Left ventricle myocardium inferior (tissue), 1 donor: ENCODE data around the gene SEMA4C. TPM values are rescaled to one million over a fixed set of nuclear protein-coding genes. Genes with fewer than 3 reads are reported as not detected.

Experiments
- DNase-seq: peaks from one replicate; pipeline ENCODE4 v3.0.0-alpha.2; 2020
- H3K27ac ChIP-seq: fragments of 200-600 bp; replicated peaks from 2 replicates; pipeline ENCODE4 v1.8.0; 2021
- H3K27me3 ChIP-seq: fragments of 200-600 bp; 2 replicates; pipeline ENCODE4 v1.8.0; 2021; ENCODE audit warnings: low read depth
- H3K36me3 ChIP-seq: fragments of 200-600 bp; 2 replicates; pipeline ENCODE4 v1.8.0; 2021
- H3K4me1 ChIP-seq: fragments of 200-600 bp; 2 replicates; pipeline ENCODE4 v1.8.0; 2021
- H3K4me3 ChIP-seq: fragments of 200-600 bp; 2 replicates; pipeline ENCODE4 v1.8.0; 2021; ENCODE audit warnings: mild to moderate bottlenecking, moderate library complexity
- H3K9me3 ChIP-seq: fragments of 200-600 bp; replicated peaks from 2 replicates; pipeline ENCODE4 v1.8.0; 2021
- CTCF ChIP-seq: fragments of 200-600 bp; IDR thresholded peaks from 2 replicates; pipeline ENCODE4 v1.8.0; 2021; ENCODE audit warnings: antibody characterized with exemption, mild to moderate bottlenecking, borderline replicate concordance
- intact Hi-C: fragments of 100-400 bp; cut with micrococcal nuclease; formaldehyde crosslinking; loops from one replicate; pipeline ENCODE4 v1.11.0; 2022
- total RNA-seq: library from RNA; stranded (reverse); fragmentation: NEBNext Ultra II Directional; extraction: Animal tissue kit (Norgen Biotek cat#: 25700); gene quantifications from one replicate; pipeline ENCODE4 v1.2.1, GENCODE V29; 2021
- donor health status: DM: no; HTN: yes; CAD: no; lungs with severe emphysema.

Gene SEMA4C
- total RNA-seq, 1 donor from 2014 or later, result 16.6 TPM

- no peak overlapping the region for H3K4me3 ChIP-seq
- H3K9me3 ChIP-seq, result no peaks in the 10 kb centered on the region
- DNase-seq, result peak; percentile 67
- peaks cover 22% of the 10 kb centered on the region for H3K4me1 ChIP-seq
- peak overlapping the region; percentile 67 for H3K27ac ChIP-seq
- no peaks in the 10 kb centered on the region for H3K27me3 ChIP-seq
- TF ChIP-seq CTCF, result no peak
- intact Hi-C loops, result no loop called here
- H3K36me3 ChIP-seq, result peaks cover 72% of the 10 kb centered on the region
Observed at GRCh38 chr2:96832754-96833507, 36.9 kb downstream of the SEMA4C start.

- peaks cover 72% of the 10 kb centered on the region for H3K36me3 ChIP-seq
Observed at GRCh38 chr2:96832408-96832753, 37.5 kb downstream of the SEMA4C start.

GRCh38 chr2:96831679-96832078 lies 38.2 kb downstream of the SEMA4C start:
- no peak for TF ChIP-seq CTCF

More at GRCh38 chr2:96832408-96832753, 37.5 kb downstream of the SEMA4C start:
- Histone ChIP-seq H3K4me3 (no peak overlapping the region), H3K4me1 (peaks cover 22% of the 10 kb centered on the region), H3K27ac (peak overlapping the region; percentile 67), H3K27me3 (no peaks in the 10 kb centered on the region), H3K9me3 (no peaks in the 10 kb centered on the region)
- no peak for DNase-seq
- TF ChIP-seq CTCF, result no peak
- intact Hi-C loops, result no loop called here

GRCh38 chr2:96830044-96830562 lies 39.8 kb downstream of the SEMA4C start:
- H3K27ac ChIP-seq, result no peak overlapping the region
- no peaks in the 10 kb centered on the region for H3K27me3 ChIP-seq
- DNase-seq, result no peak
- peaks cover 90% of the 10 kb centered on the region for H3K36me3 ChIP-seq
- H3K4me3 ChIP-seq, result no peak overlapping the region
- H3K9me3 ChIP-seq, result no peaks in the 10 kb centered on the region
- H3K4me1 ChIP-seq, result peaks cover 22% of the 10 kb centered on the region
- intact Hi-C loops, result no loop called here
- TF ChIP-seq CTCF, result no peak

More at GRCh38 chr2:96831679-96832078, 38.2 kb downstream of the SEMA4C start:
- no peaks in the 10 kb centered on the region for H3K9me3 ChIP-seq
- peak overlapping the region; percentile 5 for H3K27ac ChIP-seq
- peaks cover 22% of the 10 kb centered on the region for H3K4me1 ChIP-seq
- peaks cover 75% of the 10 kb centered on the region for H3K36me3 ChIP-seq
- no peaks in the 10 kb centered on the region for H3K27me3 ChIP-seq
- no peak for DNase-seq
- intact Hi-C loops, result no loop called here
- no peak overlapping the region for H3K4me3 ChIP-seq

- no peak for TF ChIP-seq CTCF
- Histone ChIP-seq H3K4me1 (peaks cover 30% of the 10 kb centered on the region), H3K27me3 (no peaks in the 10 kb centered on the region), H3K27ac (no peak overlapping the region), H3K4me3 (no peak overlapping the region), H3K36me3 (peaks cover 89% of the 10 kb centered on the region), H3K9me3 (no peaks in the 10 kb centered on the region)
- intact Hi-C loops, result no loop called here
- DNase-seq, result no peak
Observed at GRCh38 chr2:96828874-96829273, 41.0 kb downstream of the SEMA4C start.
